Neuronal stem cell (in vitro differentiated cells): ENCODE measurements around the gene TUBGCP6.

Experiments used
- DNase-seq: peaks from one replicate; pipeline ENCODE4 v3.0.0-alpha.2; 2013; ENCODE audit warnings: low spot score
- H2AFZ ChIP-seq: one replicate; pipeline ENCODE4 v1.6.1; 2013; ENCODE audit warnings: mild to moderate bottlenecking, low read length, inconsistent platforms
- H2AK5ac ChIP-seq: 2 replicates; pipeline ENCODE4 v1.6.1; 2013; ENCODE audit warnings: low read depth, mild to moderate bottlenecking, inconsistent platforms, low read length, moderate library complexity, mixed read lengths
- H2BK120ac ChIP-seq: 2 replicates; pipeline ENCODE4 v1.6.1; 2013; ENCODE audit warnings: low read depth, mild to moderate bottlenecking, inconsistent platforms, low read length, moderate library complexity, mixed read lengths
- H2BK12ac ChIP-seq: one replicate; pipeline ENCODE4 v1.6.1; 2013; ENCODE audit warnings: low read length, inconsistent platforms
- H2BK15ac ChIP-seq: 2 replicates; pipeline ENCODE4 v1.6.1; 2013; ENCODE audit warnings: mild to moderate bottlenecking, low read length, inconsistent platforms, mixed read lengths
- H2BK5ac ChIP-seq: one replicate; pipeline ENCODE4 v1.6.1; 2013; ENCODE audit warnings: inconsistent platforms, mild to moderate bottlenecking, low read length, moderate library complexity
- H3K14ac ChIP-seq: one replicate; pipeline ENCODE4 v1.6.1; 2013; ENCODE audit warnings: low read length, inconsistent platforms
- H3K18ac ChIP-seq: 2 replicates; pipeline ENCODE4 v1.6.1; 2013; ENCODE audit warnings: low read length, inconsistent platforms
- H3K23ac ChIP-seq: 2 replicates; pipeline ENCODE4 v1.6.1; 2013; ENCODE audit warnings: low read depth, mild to moderate bottlenecking, mixed read lengths, low read length, inconsistent platforms; ENCODE audit not compliant: poor library complexity
- H3K27ac ChIP-seq: replicated peaks from 3 replicates; pipeline ENCODE4 v1.5.1; 2013; ENCODE audit warnings: low read length, inconsistent platforms
- H3K27me3 ChIP-seq, 3 experiments: 2 replicates each; pipeline ENCODE4 v1.6.1; 2013; ENCODE audit warnings: low read length in 3 of 3, mild to moderate bottlenecking in 2 of 3, inconsistent platforms in 1 of 3, low read depth in 1 of 3, mixed read lengths in 1 of 3, moderate library complexity in 1 of 3; ENCODE audit not compliant: control insufficient read depth in 3 of 3, insufficient read depth in 3 of 3
- H3K36me3 ChIP-seq, 2 donors: replicated peaks in 1 of 2; 2 replicates each; pipeline ENCODE4 v1.6.1; 2013; ENCODE audit warnings: low read length in 2 of 2; ENCODE audit not compliant: control insufficient read depth in 2 of 2, insufficient read depth in 2 of 2
- H3K4ac ChIP-seq: 2 replicates; pipeline ENCODE4 v1.6.1; 2013; ENCODE audit warnings: inconsistent platforms, mild to moderate bottlenecking, low read length, moderate library complexity
- H3K4me1 ChIP-seq, 2 donors: 1 replicate in 1 of 2; 2 replicates in 1 of 2; pipeline ENCODE4 v1.6.1; 2013; ENCODE audit warnings: low read length in 2 of 2, low read depth in 1 of 2; ENCODE audit not compliant: control insufficient read depth in 2 of 2, insufficient read depth in 1 of 2
- H3K4me2 ChIP-seq: one replicate; pipeline ENCODE4 v1.6.1; 2013; ENCODE audit warnings: mild to moderate bottlenecking, low read length, inconsistent platforms; ENCODE audit not compliant: insufficient read depth, poor library complexity, severe bottlenecking
- H3K4me3 ChIP-seq, 2 donors: 2 replicates each; pipeline ENCODE4 v1.5.1; 2013; ENCODE audit warnings: low read length in 2 of 2, mild to moderate bottlenecking in 2 of 2, inconsistent platforms in 1 of 2, moderate library complexity in 1 of 2
- H3K79me1 ChIP-seq: one replicate; pipeline ENCODE4 v1.6.1; 2013; ENCODE audit warnings: low read depth, mild to moderate bottlenecking, inconsistent platforms, low read length, moderate library complexity
- H3K9ac ChIP-seq: one replicate; pipeline ENCODE4 v1.6.1; 2013; ENCODE audit warnings: mild to moderate bottlenecking, low read depth, low read length, inconsistent platforms; ENCODE audit not compliant: poor library complexity
- H3K9me3 ChIP-seq, 2 donors: replicated peaks in 1 of 2; 2 replicates each; pipeline versions ENCODE3 to v1.6.1; 2013; ENCODE audit warnings: low read length in 2 of 2, mild to moderate bottlenecking in 2 of 2, inconsistent platforms in 1 of 2, low read depth in 1 of 2, mixed read lengths in 1 of 2, moderate library complexity in 1 of 2; ENCODE audit not compliant: control insufficient read depth in 2 of 2, insufficient read depth in 1 of 2
- H4K8ac ChIP-seq: one replicate; pipeline ENCODE4 v1.6.1; 2013; ENCODE audit warnings: low read depth, mild to moderate bottlenecking, inconsistent platforms, low read length, moderate library complexity
- H4K91ac ChIP-seq: one replicate; pipeline ENCODE4 v1.6.1; 2013; ENCODE audit warnings: low read length, low read depth, mild to moderate bottlenecking, inconsistent platforms; ENCODE audit not compliant: poor library complexity
- WGBS, 2 donors: extraction: QIAGEN DNeasy Blood & Tissue Kit; methylation state at CpG; one replicate each; pipeline ENCODE4 v1.1.7; 2013; ENCODE audit warnings: missing lambda C conversion rate in 2 of 2, mixed read lengths in 1 of 2; ENCODE audit not compliant: insufficient read length in 2 of 2, insufficient replicate concordance in 1 of 2; ENCODE audit errors: extremely low coverage in 2 of 2; 5-methylcytosine and 5-hydroxymethylcytosine counted together

The TUBGCP6 gene

GRCh38 chr22:50190941-50191741 lies 53.7 kb downstream of the TUBGCP6 start:
- no peak overlapping the region for H2AFZ ChIP-seq
- no peak overlapping the region for H3K9ac ChIP-seq
- no peak overlapping the region for H3K4me3 ChIP-seq
- H3K18ac ChIP-seq: peak overlapping the region; percentile 87
- no peak overlapping the region for H3K14ac ChIP-seq
- peak overlapping the region; percentile 14 for H3K4me2 ChIP-seq
- no peak for DNase-seq
- H3K27ac ChIP-seq: no peak overlapping the region
- H4K8ac ChIP-seq: no peak overlapping the region
- H3K4ac ChIP-seq: no peak overlapping the region
- peaks cover 13% of the 10 kb centered on the region for H3K79me1 ChIP-seq
- H2BK120ac ChIP-seq: no peak overlapping the region
- H3K4me1 ChIP-seq: peaks cover 4 to 6% of the 10 kb centered on the region in 2 donors
- peak overlapping the region; percentile 43 for H3K23ac ChIP-seq
- no peak overlapping the region for H4K91ac ChIP-seq
- peak overlapping the region; percentile 37 for H2AK5ac ChIP-seq
- H2BK12ac ChIP-seq: no peak overlapping the region
- peak overlapping the region; percentile 71 for H2BK5ac ChIP-seq
- WGBS, 2 donors: no CpG with 5 or more reads among the region's 18 CpGs
- no peak overlapping the region for H2BK15ac ChIP-seq
- H3K27me3 ChIP-seq: no peaks in the 10 kb centered on the region
- H3K9me3 ChIP-seq: peaks cover 0 to 2% of the 10 kb centered on the region in 2 donors
- H3K36me3 ChIP-seq: peaks cover 16 to 26% of the 10 kb centered on the region in 2 donors

- peak overlapping the region in 1 of 2 donors; percentile 30 for H3K4me3 ChIP-seq
- no peak overlapping the region for H2AFZ ChIP-seq
- H3K27ac ChIP-seq: no peak overlapping the region
Observed at GRCh38 chr22:50190182-50190940, 54.5 kb downstream of the TUBGCP6 start.

GRCh38 chr22:50189849-50190181 lies 55.0 kb downstream of the TUBGCP6 start:
- peaks cover 0 to 1% of the 10 kb centered on the region in 2 donors for H3K9me3 ChIP-seq
- no peak overlapping the region for H3K4me3 ChIP-seq
- H2BK5ac ChIP-seq: peak overlapping the region; percentile 71
- WGBS, 2 donors: no CpG with 5 or more reads among the region's 4 CpGs
- H3K27me3 ChIP-seq: peaks cover 0 to 7% (median 0%) of the 10 kb centered on the region in 3 experiments
- no peak overlapping the region for H3K27ac ChIP-seq
- H2BK120ac ChIP-seq: no peak overlapping the region
- H2BK15ac ChIP-seq: peak overlapping the region; percentile 38
- no peak overlapping the region for H2AK5ac ChIP-seq
- H4K91ac ChIP-seq: no peak overlapping the region
- peaks cover 4 to 11% of the 10 kb centered on the region in 2 donors for H3K4me1 ChIP-seq
- peak overlapping the region; percentile 81 for H3K9ac ChIP-seq
- no peak overlapping the region for H2BK12ac ChIP-seq
- H2AFZ ChIP-seq: no peak overlapping the region
- no peak overlapping the region for H3K14ac ChIP-seq
- H3K23ac ChIP-seq: peak overlapping the region; percentile 89
- no peak overlapping the region for H4K8ac ChIP-seq
- peak overlapping the region; percentile 71 for H3K18ac ChIP-seq
- no peak overlapping the region for H3K4me2 ChIP-seq
- H3K79me1 ChIP-seq: peaks cover 16% of the 10 kb centered on the region
- H3K36me3 ChIP-seq: peaks cover 14 to 20% of the 10 kb centered on the region in 2 donors
- H3K4ac ChIP-seq: no peak overlapping the region
- no peak for DNase-seq

More at GRCh38 chr22:50190182-50190940, 54.5 kb downstream of the TUBGCP6 start:
- no peak overlapping the region for H4K8ac ChIP-seq
- H2AK5ac ChIP-seq: peak overlapping the region; percentile 37
- peak overlapping the region; percentile 71 for H2BK5ac ChIP-seq
- H3K4me2 ChIP-seq: peak overlapping the region; percentile 14
- H3K9me3 ChIP-seq: peaks cover 0 to 2% of the 10 kb centered on the region in 2 donors
- peaks cover 13% of the 10 kb centered on the region for H3K79me1 ChIP-seq
- H3K14ac ChIP-seq: no peak overlapping the region
- peaks cover 16 to 26% of the 10 kb centered on the region in 2 donors for H3K36me3 ChIP-seq
- H3K27me3 ChIP-seq: peaks cover 0 to 1% (median 0%) of the 10 kb centered on the region in 3 experiments
- peak overlapping the region; percentile 81 for H3K9ac ChIP-seq
- no peak overlapping the region for H3K4ac ChIP-seq
- peak overlapping the region; percentile 87 for H3K18ac ChIP-seq
- H2BK12ac ChIP-seq: no peak overlapping the region
- no peak overlapping the region for H4K91ac ChIP-seq
- peak overlapping the region; percentile 89 for H3K23ac ChIP-seq
- DNase-seq: no peak
- peak overlapping the region; percentile 38 for H2BK15ac ChIP-seq
- peaks cover 4 to 8% of the 10 kb centered on the region in 2 donors for H3K4me1 ChIP-seq
- no CpG with 5 or more reads among the region's 43 CpGs for WGBS, 2 donors
- H2BK120ac ChIP-seq: no peak overlapping the region
